K562 (cell line): ENCODE measurements around the gene SGMS1. TPM values are rescaled to one million over a fixed set of nuclear protein-coding genes. Genes with fewer than 3 reads are reported as not detected.

Experiments
- ATAC-seq: fragments of 200-7000 bp; cut with Tn5 transposase; 3 replicates; pipeline ENCODE4 v1.9.1; 2020; ENCODE audit warnings: moderate library complexity
- BruUV-seq: library from RNA; stranded (reverse); fragments of 400-500 nt; replicated peaks from 2 replicates; lab custom pipeline; 2021; lab: Mats Ljungman, UMichigan
- CTCF ChIA-PET: fragments of 300-600 bp; formaldehyde crosslinking; extraction: SDS; loops from one replicate; lab custom pipeline; 2021; ENCODE audit warnings: low intra/inter-chr PET ratio; lab: Yijun Ruan, JAX
- POLR2A ChIA-PET: fragments of 300-600, 350-650 bp; sonication (Branson Sonifier 250); formaldehyde crosslinking; extraction: SDS; loops from one replicate; lab custom pipeline; 2021; ENCODE audit warnings: antibody characterized with exemption, inconsistent platforms; lab: Yijun Ruan, JAX
- DNase-seq, 4 experiments: peaks; one replicate each; pipeline versions ENCODE4 v3.0.0 to v3.0.0-alpha.2; 2011 to 2018; ENCODE audit warnings: low spot score in 3 of 4, mixed read lengths in 3 of 4; ENCODE audit errors: extremely low read depth in 1 of 4
- FAIRE-seq: peaks from 2 replicates; lab custom pipeline; 2011; peaks lifted over from hg19 to GRCh38; lab: Jason Lieb, UNC
- H2AFZ ChIP-seq: 2 replicates; pipeline ENCODE4 v1.6.0; 2011; ENCODE audit warnings: low read depth, low read length, control low read depth, inconsistent platforms
- H3K27ac ChIP-seq: fragments of 200-600 bp; 3 replicates; pipeline ENCODE4 v1.8.0; 2011; ENCODE audit warnings: low read depth, mild to moderate bottlenecking, control low read depth, inconsistent platforms, low read length, moderate library complexity, mixed read lengths; ENCODE audit errors: extremely low read depth
- H3K27me3 ChIP-seq, 2 experiments: fragments of 300-600 bp in 1 of 2; 2 replicates in 1 of 2; 3 replicates in 1 of 2; pipeline versions ENCODE4 v1.6.0 to v1.8.0; 2011; ENCODE audit warnings: inconsistent platforms in 2 of 2, low read length in 2 of 2, mild to moderate bottlenecking in 1 of 2, mixed read lengths in 1 of 2, moderate library complexity in 1 of 2; ENCODE audit not compliant: control insufficient read depth in 2 of 2, insufficient read depth in 2 of 2
- H3K36me3 ChIP-seq: fragments of 300-600 bp; 3 replicates; pipeline ENCODE4 v1.8.0; 2011; ENCODE audit warnings: mild to moderate bottlenecking, low read length, inconsistent platforms; ENCODE audit not compliant: control insufficient read depth, insufficient read depth
- H3K4me1 ChIP-seq, 2 experiments: fragments of 200-600 bp in 1 of 2; replicated peaks in 1 of 2; 2 replicates in 1 of 2; 3 replicates in 1 of 2; pipeline versions ENCODE4 v1.5.1 to v1.8.0; 2011; ENCODE audit warnings: inconsistent platforms in 2 of 2, low read length in 2 of 2, mild to moderate bottlenecking in 1 of 2, mixed read lengths in 1 of 2, moderate library complexity in 1 of 2; ENCODE audit not compliant: control insufficient read depth in 2 of 2, insufficient read depth in 2 of 2
- H3K4me2 ChIP-seq: 2 replicates; pipeline ENCODE4 v1.6.1; 2011; ENCODE audit warnings: low read length, control low read depth, inconsistent platforms, mixed read lengths; ENCODE audit not compliant: insufficient read depth
- H3K4me3 ChIP-seq: fragments of 200-600 bp; sonication (generic), shearing (Covaris generic); 2 replicates; pipeline ENCODE4 v1.5.1; 2016; ENCODE audit warnings: control low read depth, inconsistent platforms
- H3K79me2 ChIP-seq: fragments of 200-600 bp; 3 replicates; pipeline ENCODE4 v1.8.0; 2011; ENCODE audit warnings: low read length, inconsistent platforms; ENCODE audit not compliant: control insufficient read depth, insufficient read depth
- H3K9ac ChIP-seq, 2 experiments: 2 replicates each; pipeline versions ENCODE4 v1.6.0 to v1.6.1; 2011; ENCODE audit warnings: low read depth in 2 of 2, low read length in 2 of 2, control low read depth in 1 of 2, inconsistent platforms in 1 of 2, mild to moderate bottlenecking in 1 of 2, mixed read lengths in 1 of 2; ENCODE audit not compliant: insufficient read depth in 1 of 2
- H3K9me1 ChIP-seq: one replicate; pipeline ENCODE4 v1.6.0; 2011; ENCODE audit warnings: inconsistent platforms, mild to moderate bottlenecking, low read length, moderate library complexity; ENCODE audit not compliant: control insufficient read depth, insufficient read depth
- H3K9me3 ChIP-seq: replicated peaks from 2 replicates; pipeline ENCODE4 v1.5.1; 2011; ENCODE audit warnings: low read depth, low read length, inconsistent platforms; ENCODE audit not compliant: control insufficient read depth, insufficient read depth
- H4K20me1 ChIP-seq: replicated peaks from 2 replicates; pipeline ENCODE4 v1.6.1; 2011; ENCODE audit warnings: low read length, inconsistent platforms, mixed read lengths; ENCODE audit not compliant: control insufficient read depth, insufficient read depth
- CBFA2T3 ChIP-seq: fragments of 450-650 bp; IDR thresholded peaks from 2 replicates; pipeline ENCODE4 v1.6.1; 2017
- FOXA3 ChIP-seq, 2 experiments: fragments of 450-650 bp in 1 of 2; sonication (generic) in 1 of 2; formaldehyde crosslinking; IDR thresholded peaks in 1 of 2; conservative IDR thresholded peaks in 1 of 2; 2 replicates each; pipeline versions ENCODE4 v1.4.0 to v1.8.0; 2020 to 2022; ENCODE audit warnings: mild to moderate bottlenecking in 2 of 2, missing genetic modification reagents in 1 of 2
- FUS ChIP-seq: fragments of 200-400 bp; formaldehyde crosslinking; optimal IDR thresholded peaks from 2 replicates; pipeline ENCODE3; 2017; ENCODE audit warnings: low read depth, low read length
- GABPB1 ChIP-seq: sonication (generic); formaldehyde crosslinking; IDR thresholded peaks from 2 replicates; pipeline ENCODE4 v1.8.0; 2022; ENCODE audit warnings: mild to moderate bottlenecking, missing genetic modification reagents
- HOMEZ ChIP-seq: fragments of 250-450 bp; sonication (Bioruptor Pico); IDR thresholded peaks from 2 replicates; pipeline ENCODE4 v1.4.0; 2020; ENCODE audit warnings: mild to moderate bottlenecking, moderate library complexity
- IRF2 ChIP-seq: sonication (generic); formaldehyde crosslinking; IDR thresholded peaks from 2 replicates; pipeline ENCODE4 v1.8.1; 2022; ENCODE audit warnings: mild to moderate bottlenecking, missing genetic modification reagents
- JUNB ChIP-seq: fragments of 450-650 bp; formaldehyde crosslinking; conservative IDR thresholded peaks from 2 replicates; pipeline ENCODE4 v1.4.0; 2020; ENCODE audit warnings: mild to moderate bottlenecking
- KLF16 ChIP-seq: IDR thresholded peaks from 2 replicates; pipeline ENCODE4 v1.6.1; 2016; ENCODE audit warnings: antibody characterized with exemption
- NEUROD1 ChIP-seq: fragments of 150-350 bp; IDR thresholded peaks from 2 replicates; pipeline ENCODE4 v1.6.1; 2014; ENCODE audit warnings: borderline replicate concordance, low read length, low read depth; ENCODE audit not compliant: partially characterized antibody
- NR3C1 ChIP-seq: sonication (generic); formaldehyde crosslinking; IDR thresholded peaks from 2 replicates; pipeline ENCODE4 v1.8.1; 2022; ENCODE audit warnings: missing genetic modification reagents
- RCOR1 ChIP-seq, 2 experiments: IDR thresholded peaks; 2 replicates each; pipeline ENCODE4 v1.6.1; 2012; ENCODE audit warnings: low read depth in 2 of 2, low read length in 2 of 2, borderline replicate concordance in 1 of 2, improper control_type of control experiment in 1 of 2
- SRSF3 ChIP-seq: fragments of 200-400 bp; formaldehyde crosslinking; IDR thresholded peaks from 2 replicates; pipeline ENCODE4 v1.6.1; 2016; ENCODE audit warnings: mild to moderate bottlenecking, low read length, moderate library complexity; ENCODE audit not compliant: insufficient read depth
- TOE1 ChIP-seq, 2 experiments: fragments of 450-650 bp in 1 of 2; sonication (generic) in 1 of 2; formaldehyde crosslinking in 1 of 2; IDR thresholded peaks; 2 replicates each; pipeline versions ENCODE4 v1.7.1 to v1.8.0; 2016 to 2022; ENCODE audit warnings: borderline replicate concordance in 2 of 2, mild to moderate bottlenecking in 2 of 2, antibody characterized with exemption in 1 of 2, inconsistent platforms in 1 of 2, low read depth in 1 of 2, missing genetic modification reagents in 1 of 2, moderate library complexity in 1 of 2
- ZC3H8 ChIP-seq: fragments of 450-650 bp; IDR thresholded peaks from 2 replicates; pipeline ENCODE4 v1.6.1; 2017
- ZKSCAN8 ChIP-seq: fragments of 200-800 bp; sonication (Bioruptor generic); IDR thresholded peaks from 2 replicates; pipeline ENCODE4 v1.6.1; 2016; ENCODE audit warnings: missing genetic modification characterization, missing compliant biosample characterization
- ZNF830 ChIP-seq: fragments of 250-450 bp; sonication (Bioruptor Pico); IDR thresholded peaks from 2 replicates; pipeline ENCODE4 v1.5.0; 2021; ENCODE audit warnings: mild to moderate bottlenecking
- WGBS: fragments of 100-300 bp; shearing (Covaris generic); methylation state at CpG from one replicate; pipeline ENCODE4 v1.1.6; 2016; ENCODE audit warnings: low coverage, mixed read lengths; ENCODE audit not compliant: insufficient coverage; ENCODE audit errors: missing lambda C conversion rate; 5-methylcytosine and 5-hydroxymethylcytosine counted together
- in situ Hi-C: fragments of 300-500 bp; cut with MboI; formaldehyde crosslinking; loops from 4 replicates; pipeline ENCODE4 v1.15.0; 2018; ENCODE audit warnings: inconsistent platforms, mixed read lengths
- intact Hi-C: fragments of 100-400 bp; cut with micrococcal nuclease; formaldehyde crosslinking; loops from 2 replicates; pipeline ENCODE4 v1.14.2; 2022
- polyA plus RNA-seq, 8 experiments: library from polyadenylated mRNA; depleted of rRNA in 4 of 8; stranded (reverse) in 5 of 8; unstranded in 3 of 8; fragments of >200 nt; fragmentation: Nextera tagmentation in 2 of 8; fragmentation: Illumina TruSeq in 1 of 8; extraction: Ambion mirVana in 2 of 8; extraction: Trizol in 1 of 8; gene quantifications; 2 replicates each; pipeline versions ENCODE4 v1.2.1 to v1.2.3, GENCODE V29; 2011 to 2014; ENCODE audit warnings: inconsistent platforms in 1 of 8, missing spikeins in 1 of 8
- total RNA-seq, 7 experiments: library from RNA; depleted of rRNA in 6 of 7; stranded (reverse); fragments of >200 nt in 6 of 7; fragmentation: Illumina TruSeq in 2 of 7; extraction: Trizol in 2 of 7; gene quantifications; 2 replicates each; pipeline versions ENCODE4 v1.2.1 to v1.2.3, GENCODE V29; 2011 to 2021; ENCODE audit warnings: low replicate concordance in 1 of 7
- TF ChIP-seq, protein P1 (sequence below), 2 experiments: fragments of 450-650 bp in 1 of 2; IDR thresholded peaks; 2 replicates each; pipeline ENCODE4 v1.6.1; 2011 to 2017; ENCODE audit warnings: low read depth in 2 of 2, antibody characterized with exemption in 1 of 2, borderline replicate concordance in 1 of 2, low read length in 1 of 2, mild to moderate bottlenecking in 1 of 2, mixed read lengths in 1 of 2; ENCODE audit not compliant: control insufficient read depth in 1 of 2

Gene SGMS1
- total and polyA plus RNA-seq, 9 of the 15 experiments (the other 6 are each of a cell fraction or from before 2014, with no cell fraction given): 22.6 to 232 (median 82.2) TPM

DNA sequence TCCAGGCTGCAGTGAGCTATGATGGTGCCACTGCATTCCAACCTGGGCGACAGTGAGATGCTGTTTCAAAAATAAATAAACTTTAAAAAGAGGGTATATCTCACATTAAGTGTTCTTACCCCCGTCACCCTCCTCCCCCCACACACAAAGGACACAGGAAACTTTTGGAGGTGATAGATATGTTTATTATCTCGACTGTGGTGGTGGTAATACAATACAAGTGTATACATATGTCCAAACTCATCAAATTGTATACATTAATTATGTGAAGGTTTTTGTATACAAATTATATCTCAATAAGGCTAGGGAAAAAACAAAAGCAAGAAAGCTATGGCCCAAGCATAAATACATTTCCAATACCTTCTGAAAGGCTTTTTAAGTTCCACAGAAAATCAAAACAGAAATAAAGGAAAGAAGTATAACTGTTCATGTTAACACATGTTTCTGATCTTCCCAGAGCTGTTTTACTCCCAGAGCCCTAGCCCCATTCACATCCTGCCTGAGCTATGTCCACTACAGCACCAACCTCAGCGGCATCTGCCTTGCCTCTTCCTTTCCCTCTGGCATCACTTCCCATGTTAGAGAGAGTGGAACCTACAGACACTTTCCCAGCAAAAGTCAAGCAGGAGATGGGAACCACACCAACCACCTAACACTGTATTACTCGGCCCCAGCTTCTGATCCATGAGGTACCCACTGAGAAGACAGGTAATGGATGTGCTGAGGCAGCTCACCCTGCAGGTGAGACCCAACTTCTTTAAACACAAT lies 48.1 kb downstream of the SGMS1 start:
- in situ Hi-C loops: no loop called here
- CTCF ChIA-PET: no interaction called here
- H3K36me3 ChIP-seq: no peaks in the 10 kb centered on the region; the same call in 1 of the 3 replicates
- DNase-seq (no peak), ATAC-seq (peak; percentile 0; the same call in 1 of the 3 replicates), FAIRE-seq (no peak)
- WGBS: 33% methylated on average over 5 of the region's 5 CpGs
- no peak overlapping the region for H3K4me3 ChIP-seq
- intact Hi-C loops: no loop called here
- H3K4me2 ChIP-seq: peak overlapping the region; percentile 53
- peaks cover 50 to 89% of the 10 kb centered on the region in 2 experiments for H3K4me1 ChIP-seq
- peak overlapping the region; percentile 97 for H3K27ac ChIP-seq
- peak overlapping the region in 1 of 2 experiments; percentile 86; a peak in 3 of 4 replicates for H3K9ac ChIP-seq
- H4K20me1 ChIP-seq: no peaks in the 10 kb centered on the region
- H3K9me3 ChIP-seq: no peaks in the 10 kb centered on the region
- H3K9me1 ChIP-seq: no peaks in the 10 kb centered on the region
- no peak overlapping the region for H2AFZ ChIP-seq
- POLR2A ChIA-PET: interaction anchor here (0.6 to 5.5 kb wide), 7 partner anchors 8 to 193 kb away, joined by 3 to 67 read pairs (median 3); no protein-coding TSS in a partner anchor
- BruUV-seq: no TSS peak
- H3K79me2 ChIP-seq: peaks cover 94% of the 10 kb centered on the region
- no peaks in the 10 kb centered on the region for H3K27me3 ChIP-seq
- TF ChIP-seq CBFA2T3 (no peak; the same call in 1 of the 2 replicates), NR3C1 (CRISPR knock-in tag) (no peak), IRF2 (CRISPR knock-in tag) (no peak), TOE1 (IDR thresholded peaks at IDR 0.05; ENCODE audit: borderline replicate concordance) (no peak), TOE1 (CRISPR knock-in tag; IDR thresholded peaks at IDR 0.05; ENCODE audit: borderline replicate concordance, low read depth) (no peak), GABPB1 (CRISPR knock-in tag) (no peak; the same call in 1 of the 2 replicates), RCOR1 (IDR thresholded peaks at IDR 0.05; ENCODE audit: borderline replicate concordance in 1 of 2, low read depth in 2 of 2, low read length in 2 of 2) (0 out of 4 replicates have a peak, but pooled peaks of 1 of the 2 experiments have one; percentile 2), JUNB (CRISPR knock-in tag) (no peak), SRSF3 (no peak), FOXA3 (CRISPR knock-in tag; conservative IDR thresholded peaks at IDR 0.05 in 1 of 2, IDR thresholded peaks at IDR 0.05 in 1 of 2) (no peak), HOMEZ (CRISPR knock-in tag) (no peak), FUS (no peak), KLF16 (no peak), ZC3H8 (no peak), ZKSCAN8 (peak; percentile 92), NEUROD1 (no peak), ZNF830 (CRISPR knock-in tag) (no peak)
- TF ChIP-seq, protein P1, sequence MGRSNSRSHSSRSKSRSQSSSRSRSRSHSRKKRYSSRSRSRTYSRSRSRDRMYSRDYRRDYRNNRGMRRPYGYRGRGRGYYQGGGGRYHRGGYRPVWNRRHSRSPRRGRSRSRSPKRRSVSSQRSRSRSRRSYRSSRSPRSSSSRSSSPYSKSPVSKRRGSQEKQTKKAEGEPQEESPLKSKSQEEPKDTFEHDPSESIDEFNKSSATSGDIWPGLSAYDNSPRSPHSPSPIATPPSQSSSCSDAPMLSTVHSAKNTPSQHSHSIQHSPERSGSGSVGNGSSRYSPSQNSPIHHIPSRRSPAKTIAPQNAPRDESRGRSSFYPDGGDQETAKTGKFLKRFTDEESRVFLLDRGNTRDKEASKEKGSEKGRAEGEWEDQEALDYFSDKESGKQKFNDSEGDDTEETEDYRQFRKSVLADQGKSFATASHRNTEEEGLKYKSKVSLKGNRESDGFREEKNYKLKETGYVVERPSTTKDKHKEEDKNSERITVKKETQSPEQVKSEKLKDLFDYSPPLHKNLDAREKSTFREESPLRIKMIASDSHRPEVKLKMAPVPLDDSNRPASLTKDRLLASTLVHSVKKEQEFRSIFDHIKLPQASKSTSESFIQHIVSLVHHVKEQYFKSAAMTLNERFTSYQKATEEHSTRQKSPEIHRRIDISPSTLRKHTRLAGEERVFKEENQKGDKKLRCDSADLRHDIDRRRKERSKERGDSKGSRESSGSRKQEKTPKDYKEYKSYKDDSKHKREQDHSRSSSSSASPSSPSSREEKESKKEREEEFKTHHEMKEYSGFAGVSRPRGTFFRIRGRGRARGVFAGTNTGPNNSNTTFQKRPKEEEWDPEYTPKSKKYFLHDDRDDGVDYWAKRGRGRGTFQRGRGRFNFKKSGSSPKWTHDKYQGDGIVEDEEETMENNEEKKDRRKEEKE (IDR thresholded peaks at IDR 0.05; ENCODE audit: borderline replicate concordance in 1 of 2, control insufficient read depth in 1 of 2, low read depth in 2 of 2, low read length in 1 of 2): no peak
